ENCODE measurements around the gene C16orf92.

The C16orf92 gene

DNA sequence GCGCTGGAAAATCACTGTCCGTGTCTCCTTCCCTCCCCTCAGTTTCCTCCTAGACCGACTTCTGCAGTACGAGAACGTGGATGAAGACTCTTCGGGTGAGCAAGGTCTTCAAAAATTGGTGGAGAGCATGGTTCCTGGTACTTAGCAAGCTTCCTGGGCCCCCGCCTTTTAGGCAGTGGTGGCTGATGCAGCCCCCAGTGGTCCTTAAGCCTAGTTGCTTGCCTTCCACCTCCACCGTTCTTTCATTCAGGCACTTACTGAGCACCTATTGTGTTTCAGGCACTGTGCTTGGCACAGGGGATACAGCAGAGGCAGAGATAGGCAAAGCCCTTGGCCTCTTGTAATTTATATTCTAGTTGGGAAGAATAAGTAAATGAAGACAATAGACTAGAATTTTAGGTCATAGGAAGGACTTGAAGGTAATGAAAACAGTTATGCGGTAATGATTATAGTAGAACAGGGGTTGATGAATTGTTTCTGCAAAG, 26.2 kb upstream of the C16orf92 start:
- Histone ChIP-seq H3K4me3 (ENCODE audit: low read length, poor library complexity, severe bottlenecking) (peak overlapping the region; percentile 97), H3K9ac (ENCODE audit: low read depth, low read length, poor library complexity, severe bottlenecking) (peak overlapping the region; percentile 98), H3K36me3 (ENCODE audit: insufficient read depth, low read length) (peaks cover 10% of the 10 kb centered on the region; the same call in 1 of the 2 replicates), H3K4me1 (ENCODE audit: insufficient read depth, low read length, poor library complexity, severe bottlenecking) (peaks cover 19% of the 10 kb centered on the region), H3K9me2 (replicated peaks; ENCODE audit: low read depth, low read length) (no peaks in the 10 kb centered on the region), H3K79me2 (ENCODE audit: insufficient read depth, low read length) (peaks cover 36% of the 10 kb centered on the region), H3K9me3 (ENCODE audit: insufficient read depth, low read depth, low read length) (no peaks in the 10 kb centered on the region), H3K4me2 (ENCODE audit: low read depth, low read length, poor library complexity, severe bottlenecking) (peak overlapping the region; percentile 84), H3K27me3 (ENCODE audit: insufficient read depth, low read length, poor library complexity, severe bottlenecking) (no peaks in the 10 kb centered on the region), H3F3A (ENCODE audit: low read depth) (no peaks in the 10 kb centered on the region), H4K20me1 (ENCODE audit: insufficient read depth, low read length, poor library complexity, severe bottlenecking) (peaks cover 11% of the 10 kb centered on the region), H2AFZ (ENCODE audit: low read length) (peak overlapping the region; percentile 97)
- TF ChIP-seq, protein P1, sequence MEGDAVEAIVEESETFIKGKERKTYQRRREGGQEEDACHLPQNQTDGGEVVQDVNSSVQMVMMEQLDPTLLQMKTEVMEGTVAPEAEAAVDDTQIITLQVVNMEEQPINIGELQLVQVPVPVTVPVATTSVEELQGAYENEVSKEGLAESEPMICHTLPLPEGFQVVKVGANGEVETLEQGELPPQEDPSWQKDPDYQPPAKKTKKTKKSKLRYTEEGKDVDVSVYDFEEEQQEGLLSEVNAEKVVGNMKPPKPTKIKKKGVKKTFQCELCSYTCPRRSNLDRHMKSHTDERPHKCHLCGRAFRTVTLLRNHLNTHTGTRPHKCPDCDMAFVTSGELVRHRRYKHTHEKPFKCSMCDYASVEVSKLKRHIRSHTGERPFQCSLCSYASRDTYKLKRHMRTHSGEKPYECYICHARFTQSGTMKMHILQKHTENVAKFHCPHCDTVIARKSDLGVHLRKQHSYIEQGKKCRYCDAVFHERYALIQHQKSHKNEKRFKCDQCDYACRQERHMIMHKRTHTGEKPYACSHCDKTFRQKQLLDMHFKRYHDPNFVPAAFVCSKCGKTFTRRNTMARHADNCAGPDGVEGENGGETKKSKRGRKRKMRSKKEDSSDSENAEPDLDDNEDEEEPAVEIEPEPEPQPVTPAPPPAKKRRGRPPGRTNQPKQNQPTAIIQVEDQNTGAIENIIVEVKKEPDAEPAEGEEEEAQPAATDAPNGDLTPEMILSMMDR (conservative IDR thresholded peaks at IDR 0.05; ENCODE audit: low read length): 0 out of 2 replicates have a peak, but pooled peaks have one; percentile 10
- no peak for TF ChIP-seq EZH2phosphoT487 (IDR thresholded peaks at IDR 0.05; ENCODE audit: borderline replicate concordance)

- Histone ChIP-seq H3F3A (ENCODE audit: low read depth) (no peaks in the 10 kb centered on the region), H3K36me3 (ENCODE audit: insufficient read depth, low read length) (no peaks in the 10 kb centered on the region), H3K9me2 (replicated peaks; ENCODE audit: low read depth, low read length) (no peaks in the 10 kb centered on the region), H3K9me3 (ENCODE audit: insufficient read depth, low read depth, low read length) (no peaks in the 10 kb centered on the region), H3K4me2 (ENCODE audit: low read depth, low read length, poor library complexity, severe bottlenecking) (no peak overlapping the region), H3K4me1 (ENCODE audit: insufficient read depth, low read length, poor library complexity, severe bottlenecking) (peaks cover 10% of the 10 kb centered on the region), H3K79me2 (ENCODE audit: insufficient read depth, low read length) (peaks cover 25% of the 10 kb centered on the region), H4K20me1 (ENCODE audit: insufficient read depth, low read length, poor library complexity, severe bottlenecking) (peaks cover 3% of the 10 kb centered on the region), H3K4me3 (ENCODE audit: low read length, poor library complexity, severe bottlenecking) (no peak overlapping the region), H3K27me3 (ENCODE audit: insufficient read depth, low read length, poor library complexity, severe bottlenecking) (no peaks in the 10 kb centered on the region), H2AFZ (ENCODE audit: low read length) (no peak overlapping the region), H3K9ac (ENCODE audit: low read depth, low read length, poor library complexity, severe bottlenecking) (no peak overlapping the region)
- TF ChIP-seq EZH2phosphoT487 (IDR thresholded peaks at IDR 0.05; ENCODE audit: borderline replicate concordance): no peak
- TF ChIP-seq, protein P1 (conservative IDR thresholded peaks at IDR 0.05; ENCODE audit: low read length): no peak
These were observed 23.4 kb upstream of the C16orf92 start for GRCh38 chr16:29999605-30000004.

DNA sequence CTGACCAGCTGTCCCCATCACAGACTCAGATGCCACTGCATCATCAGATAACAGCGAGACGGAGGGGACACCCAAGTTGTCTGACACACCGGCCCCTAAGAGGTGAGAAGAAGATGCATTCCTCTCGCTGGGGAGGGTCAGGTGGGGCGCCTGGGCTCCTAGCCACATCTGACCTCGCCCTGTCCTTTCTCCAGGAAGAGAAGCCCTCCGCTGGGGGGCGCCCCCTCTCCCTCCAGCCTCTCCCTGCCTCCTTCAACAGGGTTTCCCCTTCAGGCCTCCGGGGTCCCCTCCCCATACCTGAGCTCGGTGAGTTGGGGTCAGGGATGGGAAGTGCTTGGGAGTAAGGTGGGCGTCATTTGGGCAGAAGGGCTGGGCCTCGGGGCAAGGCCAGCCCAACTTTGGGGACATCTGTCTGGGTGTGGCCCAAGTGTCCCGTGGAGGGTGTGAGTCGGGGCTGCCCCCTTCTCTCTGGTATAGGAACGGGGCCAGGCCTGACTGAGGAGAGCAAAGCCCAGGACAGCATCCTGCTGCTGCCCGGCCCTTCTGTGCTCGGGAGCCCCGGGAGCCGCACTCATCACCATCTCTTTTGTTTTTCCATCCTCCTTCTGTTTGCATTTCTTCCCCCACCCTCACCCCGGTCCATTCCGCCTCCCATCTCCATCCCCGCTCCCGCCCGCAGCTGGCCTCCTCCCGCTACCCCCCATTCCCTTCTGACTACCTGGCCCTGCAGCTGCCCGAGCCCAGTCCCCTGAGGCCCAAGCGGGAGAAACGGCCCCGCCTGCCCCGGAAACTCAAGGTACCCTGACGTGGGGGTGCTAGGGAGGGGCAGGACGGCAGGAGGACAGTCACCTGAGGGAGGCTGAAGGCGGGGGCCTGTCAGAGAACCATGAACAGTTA, 22.0 kb upstream of the C16orf92 start:
- Histone ChIP-seq H3K4me2 (ENCODE audit: low read depth, low read length, poor library complexity, severe bottlenecking) (no peak overlapping the region), H3K36me3 (ENCODE audit: insufficient read depth, low read length) (no peaks in the 10 kb centered on the region), H3K9ac (ENCODE audit: low read depth, low read length, poor library complexity, severe bottlenecking) (no peak overlapping the region), H2AFZ (ENCODE audit: low read length) (no peak overlapping the region), H3K79me2 (ENCODE audit: insufficient read depth, low read length) (peaks cover 18% of the 10 kb centered on the region), H3K4me3 (ENCODE audit: low read length, poor library complexity, severe bottlenecking) (no peak overlapping the region), H4K20me1 (ENCODE audit: insufficient read depth, low read length, poor library complexity, severe bottlenecking) (peaks cover 2% of the 10 kb centered on the region), H3K9me3 (ENCODE audit: insufficient read depth, low read depth, low read length) (no peaks in the 10 kb centered on the region), H3F3A (ENCODE audit: low read depth) (no peaks in the 10 kb centered on the region), H3K4me1 (ENCODE audit: insufficient read depth, low read length, poor library complexity, severe bottlenecking) (peaks cover 6% of the 10 kb centered on the region), H3K27me3 (ENCODE audit: insufficient read depth, low read length, poor library complexity, severe bottlenecking) (no peaks in the 10 kb centered on the region), H3K9me2 (replicated peaks; ENCODE audit: low read depth, low read length) (no peaks in the 10 kb centered on the region)
- TF ChIP-seq, protein P1 (conservative IDR thresholded peaks at IDR 0.05; ENCODE audit: low read length): no peak
- TF ChIP-seq EZH2phosphoT487 (IDR thresholded peaks at IDR 0.05; ENCODE audit: borderline replicate concordance): no peak

All from Loucy (cell line).